Measurements from ENCODE around the gene PRAMEF12. TPM values are rescaled to one million over a fixed set of nuclear protein-coding genes. Genes with fewer than 3 reads are reported as not detected.
"Not testable (repeated sequence)": the region's sequence is repeated elsewhere in the genome, so short reads cannot be mapped to it uniquely, and the experiment has no call there.

The PRAMEF12 gene
- not detected for total RNA-seq
- not detected for polyA plus RNA-seq
- 0 reads per million in 6 experiments for total RNA-seq

DNA sequence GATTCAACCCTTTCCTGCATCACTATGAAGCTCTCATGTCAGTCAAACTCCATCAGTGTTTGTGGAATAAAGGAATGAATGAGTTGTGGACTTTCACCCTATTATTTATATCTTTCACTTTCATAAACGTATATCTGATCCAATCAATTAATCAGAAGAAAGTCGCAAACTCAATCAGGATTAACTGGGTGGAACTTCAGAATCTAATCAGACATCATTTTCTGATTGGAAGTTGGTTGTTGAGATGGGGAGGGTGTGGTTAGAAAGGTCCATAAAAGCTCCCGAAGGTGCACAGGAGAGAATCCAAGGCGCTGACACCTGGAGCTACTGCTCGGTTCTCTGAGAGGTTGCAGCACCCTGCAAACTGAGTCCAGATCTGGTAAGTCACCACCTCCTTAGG lies at the start of gene PRAMEF12:
Gene PRAMEF12 (plus strand): TSS at position 301 of the 400 bp plus-strand sequence. CDS start 1,130 bp downstream, outside the sequence.
- H3K4me1 Mint-ChIP-seq: no peaks in the 10 kb centered on the region
- no peaks in the 10 kb centered on the region for H3K36me3 Mint-ChIP-seq
- POLR2A ChIA-PET: no interaction called here
- DNase-seq (no peak), ATAC-seq (no peak)
- H3K4me3 Mint-ChIP-seq: no peak within 1 kb of the TSS
- no peaks in the 10 kb centered on the region for H3K9me3 Mint-ChIP-seq
- H3K27me3 Mint-ChIP-seq: peaks cover 20 to 85% (median 33%) of the 10 kb centered on the region in 5 donors
- H3K27ac Mint-ChIP-seq: no peak within 1 kb of the TSS

DNA sequence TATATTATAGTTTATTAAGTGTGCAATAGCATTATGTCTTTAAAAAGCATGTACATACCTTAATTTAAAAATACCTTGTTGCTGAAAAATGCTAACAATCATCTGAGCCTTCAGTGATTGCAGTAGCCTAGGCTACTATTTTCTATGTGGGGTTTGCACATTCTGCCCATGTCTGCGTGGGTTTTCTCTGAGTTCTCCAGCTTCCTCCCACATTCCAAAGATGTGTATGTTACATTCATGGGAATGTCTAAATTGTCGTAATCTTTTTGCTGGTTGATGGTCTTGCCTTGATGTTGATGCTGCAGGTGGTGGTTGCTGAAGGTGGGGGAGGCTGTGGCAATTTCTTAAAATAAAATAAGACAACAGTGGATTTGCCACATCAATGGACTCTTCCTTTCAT lies 45.1 kb upstream of the PRAMEF12 start:
- POLR2A ChIA-PET: no interaction called here
- H3K4me3 Mint-ChIP-seq: no peak overlapping the region
- H3K36me3 Mint-ChIP-seq: peaks cover 0 to 12% (median 6%) of the 10 kb centered on the region in 3 donors
- H3K4me1 Mint-ChIP-seq: no peaks in the 10 kb centered on the region
- DNase-seq (no peak), ATAC-seq (no peak)
- peak overlapping the region in 1 of 10 donors; percentile 2 for H3K27ac Mint-ChIP-seq
- peaks cover 0 to 50% (median 28%) of the 10 kb centered on the region in 9 donors for H3K9me3 Mint-ChIP-seq
- H3K27me3 Mint-ChIP-seq: peaks cover 23 to 65% (median 42%) of the 10 kb centered on the region in 5 donors

DNA sequence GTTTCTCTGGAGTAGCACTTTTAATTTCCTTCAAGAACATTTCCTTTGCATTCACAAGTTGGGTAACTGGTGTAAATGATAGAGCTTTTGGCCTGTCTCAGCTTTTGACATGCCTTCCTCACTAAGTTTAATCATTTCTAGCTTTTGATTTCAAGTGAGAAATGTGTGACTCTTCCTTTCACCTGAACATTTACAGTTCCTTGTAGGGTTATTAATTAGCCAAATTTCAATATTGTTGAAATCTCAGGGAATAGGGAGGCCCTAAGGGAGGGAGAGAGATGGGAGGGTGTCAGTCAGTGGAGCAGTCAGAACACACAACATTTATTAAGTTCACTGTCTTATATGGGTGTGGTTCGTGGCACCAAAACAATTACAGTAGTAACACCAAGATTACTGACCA lies 43.4 kb upstream of the PRAMEF12 start:
- Mint-ChIP-seq H3K36me3 (peaks cover 0 to 12% (median 8%) of the 10 kb centered on the region in 3 donors), H3K27ac (no peak overlapping the region), H3K27me3 (peaks cover 34 to 67% (median 47%) of the 10 kb centered on the region in 5 donors), H3K4me3 (no peak overlapping the region), H3K4me1 (no peaks in the 10 kb centered on the region), H3K9me3 (peaks cover 0 to 56% (median 32%) of the 10 kb centered on the region in 9 donors)
- DNase-seq (no peak), ATAC-seq (no peak)
- POLR2A ChIA-PET: no interaction called here

DNA sequence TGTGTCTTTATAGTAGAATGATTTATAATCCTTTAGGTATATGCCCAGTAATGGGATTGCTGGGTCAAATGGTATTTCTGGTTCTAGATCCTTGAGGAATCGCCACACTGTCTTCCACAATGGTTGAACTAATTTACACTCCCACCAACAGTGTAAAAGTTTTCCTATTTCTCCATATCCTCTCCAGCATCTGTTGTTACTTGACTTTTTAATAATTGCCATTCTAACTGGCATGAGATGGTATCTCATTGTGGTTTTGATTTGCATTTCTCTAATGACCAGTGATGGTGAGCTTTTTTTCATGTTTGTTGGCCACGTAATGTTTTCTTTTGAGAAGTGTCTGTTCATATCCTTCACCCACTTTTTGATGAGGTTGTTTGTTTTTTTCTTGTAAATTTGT lies 42.5 kb upstream of the PRAMEF12 start:
- H3K9me3 Mint-ChIP-seq: peaks cover 0 to 62% (median 36%) of the 10 kb centered on the region in 9 donors
- H3K36me3 Mint-ChIP-seq: peaks cover 0 to 18% (median 13%) of the 10 kb centered on the region in 3 donors
- H3K27ac Mint-ChIP-seq, H3K4me3 Mint-ChIP-seq, H3K4me1 Mint-ChIP-seq, ATAC-seq, POLR2A ChIA-PET, DNase-seq: not testable (repeated sequence)
- H3K27me3 Mint-ChIP-seq: peaks cover 40 to 67% (median 51%) of the 10 kb centered on the region in 5 donors

DNA sequence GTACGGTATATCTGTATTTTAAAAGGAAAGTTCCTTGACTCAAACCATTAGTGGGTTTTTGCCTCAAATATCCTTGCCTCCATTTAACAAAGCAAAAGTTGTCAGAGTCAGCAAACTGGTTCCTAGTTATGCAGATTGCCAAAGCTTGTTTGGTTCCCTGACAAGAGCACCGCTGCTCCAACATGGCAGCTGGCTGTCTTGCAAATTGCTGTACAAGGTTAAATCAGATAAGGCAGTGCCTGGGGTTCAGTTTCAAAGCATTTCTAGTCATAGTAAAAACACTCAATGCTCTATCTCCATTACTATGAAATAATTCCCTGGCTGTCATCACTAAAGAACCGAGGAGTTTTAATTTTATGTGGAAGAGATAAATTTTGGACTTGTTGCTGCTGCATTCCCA lies 38.9 kb upstream of the PRAMEF12 start:
- no peak for ATAC-seq
- DNase-seq: no peak
- Mint-ChIP-seq H3K9me3 (peaks cover 0 to 62% (median 40%) of the 10 kb centered on the region in 9 donors), H3K36me3 (peaks cover 0 to 34% (median 22%) of the 10 kb centered on the region in 3 donors), H3K4me1 (no peaks in the 10 kb centered on the region), H3K27ac (peak overlapping the region in 1 of 10 donors; percentile 20), H3K4me3 (no peak overlapping the region), H3K27me3 (peaks cover 43 to 76% (median 53%) of the 10 kb centered on the region in 5 donors)
- POLR2A ChIA-PET: no interaction called here

DNA sequence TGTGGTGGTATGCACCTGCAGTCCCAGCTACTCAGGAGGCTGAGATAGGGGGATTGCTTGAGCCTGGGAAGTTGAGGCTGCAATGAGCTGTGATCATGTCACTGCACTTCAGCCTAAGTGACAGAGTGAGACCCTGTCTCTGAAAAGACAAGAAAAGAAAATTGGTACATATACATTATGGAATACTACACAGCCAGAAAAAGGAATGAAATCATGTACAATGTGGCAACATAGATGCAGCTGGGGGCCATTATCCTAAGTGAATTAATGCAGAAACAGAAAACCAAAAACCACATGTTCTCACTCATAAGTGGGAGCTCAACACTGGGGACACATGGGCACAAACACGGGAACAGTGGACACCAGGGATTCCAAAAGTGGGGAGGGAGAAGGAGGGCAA lies 34.6 kb upstream of the PRAMEF12 start:
- Mint-ChIP-seq H3K27me3 (peaks cover 19 to 58% (median 44%) of the 10 kb centered on the region in 5 donors), H3K4me3 (no peak overlapping the region)

DNA sequence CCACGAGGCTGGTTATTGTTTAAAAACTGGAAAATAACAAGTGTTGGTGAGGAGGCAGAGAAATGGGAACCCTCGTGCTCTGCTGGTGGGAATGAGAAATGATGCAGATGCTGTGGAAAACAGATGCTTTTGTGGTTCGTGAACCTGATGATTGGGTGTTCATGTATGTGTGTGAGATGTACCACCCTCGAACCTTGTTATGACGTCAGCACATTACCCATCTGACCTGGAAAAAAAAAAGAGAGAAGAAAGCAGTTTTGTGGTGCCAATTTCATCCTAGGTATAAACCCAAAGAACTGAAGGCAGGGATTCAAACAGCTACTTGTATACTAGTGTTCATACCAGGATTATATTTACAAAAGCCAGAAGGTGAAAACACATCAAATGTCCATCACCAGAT lies 33.9 kb upstream of the PRAMEF12 start:
- H3K27ac Mint-ChIP-seq: no peak overlapping the region
- H3K4me1 Mint-ChIP-seq: no peaks in the 10 kb centered on the region
- no peak for DNase-seq
- ATAC-seq: no peak
- H3K4me3 Mint-ChIP-seq: no peak overlapping the region
- POLR2A ChIA-PET: no interaction called here
- peaks cover 24 to 58% (median 42%) of the 10 kb centered on the region in 5 donors for H3K27me3 Mint-ChIP-seq
- H3K36me3 Mint-ChIP-seq: peaks cover 0 to 23% (median 16%) of the 10 kb centered on the region in 3 donors
- H3K9me3 Mint-ChIP-seq: peaks cover 0 to 18% (median 14%) of the 10 kb centered on the region in 9 donors

More for the DNA sequence above, 34.6 kb upstream of the PRAMEF12 start:
- H3K4me1 Mint-ChIP-seq: no peaks in the 10 kb centered on the region
- POLR2A ChIA-PET: no interaction called here
- peaks cover 0 to 23% (median 16%) of the 10 kb centered on the region in 3 donors for H3K36me3 Mint-ChIP-seq
- ATAC-seq (no peak), DNase-seq (no peak)
- H3K9me3 Mint-ChIP-seq: peaks cover 0 to 22% (median 15%) of the 10 kb centered on the region in 9 donors
- H3K27ac Mint-ChIP-seq: no peak overlapping the region

DNA sequence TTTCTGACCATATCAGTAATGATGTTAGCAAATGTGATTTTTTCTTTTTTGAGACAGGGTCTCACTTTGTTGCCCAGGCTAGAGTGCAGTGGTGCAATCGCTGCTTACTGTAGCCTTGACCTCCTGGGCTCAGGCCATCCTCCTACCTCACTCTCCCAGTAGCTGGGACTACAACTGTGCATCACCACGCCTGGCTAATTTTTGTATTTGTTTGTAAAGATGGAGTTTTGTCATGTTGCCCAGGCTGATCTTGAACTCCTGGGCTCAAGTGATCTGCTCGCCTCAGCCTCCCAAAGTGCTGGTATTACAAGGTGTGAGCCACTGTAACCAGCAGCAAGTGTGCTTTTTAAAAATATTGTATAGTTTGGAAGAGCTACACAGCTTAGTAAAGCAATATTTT lies 31.6 kb upstream of the PRAMEF12 start:
- H3K36me3 Mint-ChIP-seq: peaks cover 2 to 13% (median 3%) of the 10 kb centered on the region in 3 donors
- no peak for ATAC-seq
- POLR2A ChIA-PET: no interaction called here
- H3K4me1 Mint-ChIP-seq: peaks cover 0 to 9% (median under 1%) of the 10 kb centered on the region in 4 donors
- no peak for DNase-seq
- peaks cover 0 to 13% (median 10%) of the 10 kb centered on the region in 9 donors for H3K9me3 Mint-ChIP-seq
- no peak overlapping the region for H3K4me3 Mint-ChIP-seq
- H3K27ac Mint-ChIP-seq: no peak overlapping the region
- H3K27me3 Mint-ChIP-seq: peaks cover 29 to 58% (median 36%) of the 10 kb centered on the region in 5 donors

DNA sequence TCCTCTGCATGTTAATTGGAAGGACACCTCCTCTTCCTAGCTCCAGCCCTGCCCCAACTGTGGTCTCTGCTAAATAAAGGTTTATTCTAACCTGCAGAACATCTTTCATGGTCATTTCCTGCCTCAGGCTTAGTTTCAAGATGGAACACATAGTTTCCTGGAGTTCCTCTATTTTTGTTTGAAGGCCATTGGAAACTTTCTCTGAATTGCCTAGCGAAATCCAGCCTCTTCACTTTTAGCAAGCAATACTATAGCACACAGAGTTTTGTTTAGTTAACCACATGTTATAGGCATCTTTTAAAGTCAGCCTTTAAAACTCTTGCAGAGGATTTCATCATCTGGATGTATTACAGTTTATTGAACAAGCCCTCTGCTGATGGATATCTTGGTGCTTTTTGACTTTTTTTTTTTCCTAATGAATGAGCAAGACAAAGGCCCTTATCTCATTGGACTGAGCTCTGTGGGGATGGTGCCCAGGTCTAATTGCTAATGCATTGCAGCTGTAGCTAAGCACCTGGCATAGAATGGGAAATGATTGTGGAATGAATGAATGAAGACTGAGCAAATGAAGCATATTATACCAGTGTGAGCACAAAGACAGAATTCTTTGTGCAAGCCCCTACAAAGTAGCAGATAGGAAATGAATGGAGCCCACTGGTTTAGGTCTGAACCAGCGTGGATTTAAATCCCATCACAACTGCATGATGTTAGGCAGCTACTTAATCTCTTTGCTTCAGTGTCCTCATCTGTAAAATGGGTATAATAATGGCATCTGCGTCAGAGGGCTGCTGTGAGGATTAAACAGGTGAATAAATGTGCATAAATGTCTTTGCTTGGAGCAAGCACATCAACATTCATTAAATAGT lies 28.2 kb upstream of the PRAMEF12 start:
- Mint-ChIP-seq H3K27me3 (peaks cover 23 to 65% (median 42%) of the 10 kb centered on the region in 5 donors), H3K9me3 (peaks cover 0 to 42% (median 32%) of the 10 kb centered on the region in 9 donors), H3K27ac (no peak overlapping the region), H3K36me3 (peaks cover 6 to 35% (median 14%) of the 10 kb centered on the region in 3 donors), H3K4me1 (peaks cover 0 to 9% (median under 1%) of the 10 kb centered on the region in 4 donors), H3K4me3 (no peak overlapping the region)
- ATAC-seq (no peak), DNase-seq (no peak)
- POLR2A ChIA-PET: no interaction called here

DNA sequence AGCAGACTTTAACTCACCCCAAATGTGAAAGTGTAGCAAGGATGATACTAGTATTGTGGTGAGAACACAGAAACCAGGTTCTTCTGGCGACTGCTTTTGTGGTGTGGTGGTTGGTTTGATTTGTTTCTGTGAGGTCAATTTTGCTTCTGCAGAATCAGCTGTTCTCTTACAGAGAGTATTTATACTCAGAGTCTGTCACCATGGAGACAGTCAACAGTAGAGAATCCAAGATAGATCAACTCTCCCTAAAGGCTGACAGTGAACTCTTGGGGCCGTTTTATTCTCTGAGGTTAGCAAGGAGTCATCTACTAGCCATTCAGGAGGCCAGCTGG lies 27.6 kb upstream of the PRAMEF12 start, which contains the start of gene CFAP107:
Gene CFAP107 (plus strand): TSS at position 209 of the 332 bp plus-strand sequence. CDS start 231 bp downstream, outside the sequence.
- ATAC-seq (no peak), DNase-seq (no peak)
- peaks cover 25 to 71% (median 44%) of the 10 kb centered on the region in 5 donors for H3K27me3 Mint-ChIP-seq
- H3K9me3 Mint-ChIP-seq: peaks cover 0 to 48% (median 37%) of the 10 kb centered on the region in 9 donors
- POLR2A ChIA-PET: no interaction called here
- no peak within 1 kb of the TSS for H3K27ac Mint-ChIP-seq
- peaks cover 0 to 9% (median under 1%) of the 10 kb centered on the region in 4 donors for H3K4me1 Mint-ChIP-seq
- H3K36me3 Mint-ChIP-seq: peaks cover 6 to 41% (median 16%) of the 10 kb centered on the region in 3 donors
- H3K4me3 Mint-ChIP-seq: no peak within 1 kb of the TSS

DNA sequence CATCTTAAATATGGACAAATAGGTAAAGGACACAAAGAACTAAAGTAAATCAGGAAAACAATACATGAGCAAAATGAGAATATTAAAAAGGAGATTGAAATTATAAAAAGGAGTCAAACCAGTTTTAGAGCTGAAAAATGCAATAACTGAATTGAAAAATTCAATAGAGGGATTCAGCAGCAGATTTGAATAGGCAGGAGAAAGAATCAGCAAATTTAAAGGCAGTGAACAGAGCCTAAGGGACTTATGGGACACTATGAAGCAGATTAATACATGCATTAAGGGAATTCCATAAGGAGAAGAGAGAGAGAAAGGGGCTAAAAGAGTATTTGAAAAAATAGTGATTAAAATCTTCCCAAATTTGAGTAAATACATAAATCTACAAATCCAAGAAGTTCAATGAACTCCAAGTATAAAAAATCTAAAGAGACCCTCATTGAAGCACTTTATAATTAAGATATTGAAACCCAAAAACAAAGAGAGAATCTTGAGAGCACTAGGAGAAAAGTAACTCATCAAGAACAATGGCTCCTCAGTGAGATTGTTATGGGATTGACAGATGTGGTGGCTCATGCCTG lies 24.7 kb upstream of the PRAMEF12 start:
- Mint-ChIP-seq H3K9me3 (peaks cover 0 to 49% (median 38%) of the 10 kb centered on the region in 9 donors), H3K27ac (no peak overlapping the region), H3K4me1 (peaks cover 0 to 9% (median under 1%) of the 10 kb centered on the region in 4 donors), H3K36me3 (peaks cover 6 to 41% (median 16%) of the 10 kb centered on the region in 3 donors), H3K4me3 (no peak overlapping the region), H3K27me3 (peaks cover 26 to 82% (median 44%) of the 10 kb centered on the region in 5 donors)
- ATAC-seq (no peak), DNase-seq (no peak)
- POLR2A ChIA-PET: no interaction called here

DNA sequence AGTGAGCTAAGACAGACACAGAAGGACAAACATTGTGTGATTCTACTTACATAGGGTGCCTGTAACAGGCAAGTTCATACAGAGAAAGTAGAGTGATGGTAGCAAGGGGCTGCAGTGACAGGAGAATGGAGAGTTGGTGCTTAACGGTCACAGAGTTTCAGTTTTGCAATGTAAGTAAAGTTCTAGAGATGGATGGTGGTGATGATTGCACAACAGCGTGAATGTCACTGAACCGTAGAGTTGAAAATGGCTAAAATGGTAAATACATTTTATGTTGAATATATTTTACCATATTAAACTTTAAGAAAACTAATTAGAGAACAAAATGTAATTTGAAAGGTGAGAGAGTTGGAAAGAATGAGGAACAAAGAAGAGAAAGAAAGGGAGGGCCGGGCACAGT lies 18.8 kb upstream of the PRAMEF12 start:
- Mint-ChIP-seq H3K9me3 (peaks cover 0 to 13% (median 10%) of the 10 kb centered on the region in 9 donors), H3K27me3 (peaks cover 18 to 65% (median 31%) of the 10 kb centered on the region in 5 donors), H3K36me3 (peaks cover 0 to 13% (median 7%) of the 10 kb centered on the region in 3 donors), H3K27ac (no peak overlapping the region), H3K4me3 (no peak overlapping the region), H3K4me1 (peaks cover 0 to 2% (median 0%) of the 10 kb centered on the region in 4 donors)
- POLR2A ChIA-PET: no interaction called here
- no peak for ATAC-seq
- DNase-seq: no peak

All from naive thymus-derived CD8-positive, alpha-beta T cell (primary cell).